HFF-Myc (cell line): ENCODE data around the gene NTM.

Experiments
- DNase-seq: peaks from one replicate; pipeline ENCODE4 v3.0.0-alpha.2; 2011; ENCODE audit warnings: low read depth; ENCODE audit errors: extremely low read depth
- H3K4me3 ChIP-seq: replicated peaks from 2 replicates; pipeline ENCODE4 v1.5.1; 2011; ENCODE audit warnings: low read depth, mild to moderate bottlenecking, control low read depth, low read length
- TF ChIP-seq, protein P1 (sequence below): IDR thresholded peaks from 2 replicates; pipeline ENCODE4 v1.5.1; 2012; ENCODE audit warnings: mild to moderate bottlenecking, low read depth, low read length, control low read depth; ENCODE audit errors: missing control alignments

The NTM gene

GRCh38 chr11:131546218-131546895 is 175.9 kb downstream of the NTM start:
- no peak overlapping the region for H3K4me3 ChIP-seq
- TF ChIP-seq, protein P1, sequence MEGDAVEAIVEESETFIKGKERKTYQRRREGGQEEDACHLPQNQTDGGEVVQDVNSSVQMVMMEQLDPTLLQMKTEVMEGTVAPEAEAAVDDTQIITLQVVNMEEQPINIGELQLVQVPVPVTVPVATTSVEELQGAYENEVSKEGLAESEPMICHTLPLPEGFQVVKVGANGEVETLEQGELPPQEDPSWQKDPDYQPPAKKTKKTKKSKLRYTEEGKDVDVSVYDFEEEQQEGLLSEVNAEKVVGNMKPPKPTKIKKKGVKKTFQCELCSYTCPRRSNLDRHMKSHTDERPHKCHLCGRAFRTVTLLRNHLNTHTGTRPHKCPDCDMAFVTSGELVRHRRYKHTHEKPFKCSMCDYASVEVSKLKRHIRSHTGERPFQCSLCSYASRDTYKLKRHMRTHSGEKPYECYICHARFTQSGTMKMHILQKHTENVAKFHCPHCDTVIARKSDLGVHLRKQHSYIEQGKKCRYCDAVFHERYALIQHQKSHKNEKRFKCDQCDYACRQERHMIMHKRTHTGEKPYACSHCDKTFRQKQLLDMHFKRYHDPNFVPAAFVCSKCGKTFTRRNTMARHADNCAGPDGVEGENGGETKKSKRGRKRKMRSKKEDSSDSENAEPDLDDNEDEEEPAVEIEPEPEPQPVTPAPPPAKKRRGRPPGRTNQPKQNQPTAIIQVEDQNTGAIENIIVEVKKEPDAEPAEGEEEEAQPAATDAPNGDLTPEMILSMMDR, result no peak
- DNase-seq, result no peak

- TF ChIP-seq, protein P1, result no peak
- no peak overlapping the region for H3K4me3 ChIP-seq
These were observed 178.7 kb downstream of the NTM start for GRCh38 chr11:131549099-131549498.

GRCh38 chr11:131549770-131550169 is 179.4 kb downstream of the NTM start:
- TF ChIP-seq, protein P1, result no peak
- H3K4me3 ChIP-seq, result no peak overlapping the region
- no peak for DNase-seq

More at GRCh38 chr11:131549099-131549498, 178.7 kb downstream of the NTM start:
- no peak for DNase-seq

- no peak overlapping the region for H3K4me3 ChIP-seq
- TF ChIP-seq, protein P1, result no peak
- no peak for DNase-seq
These were observed 189.9 kb downstream of the NTM start for GRCh38 chr11:131560287-131560686.

- H3K4me3 ChIP-seq, result no peak overlapping the region
- TF ChIP-seq, protein P1, result no peak
- no peak for DNase-seq
These were observed 191.1 kb downstream of the NTM start for GRCh38 chr11:131561501-131561900.

- DNase-seq, result no peak
- TF ChIP-seq, protein P1, result no peak
These were observed 191.6 kb downstream of the NTM start for GRCh38 chr11:131561972-131562371.

GRCh38 chr11:131568318-131568717 is 197.9 kb downstream of the NTM start:
- DNase-seq, result no peak
- TF ChIP-seq, protein P1, result no peak
- H3K4me3 ChIP-seq, result no peak overlapping the region

More at GRCh38 chr11:131561972-131562371, 191.6 kb downstream of the NTM start:
- no peak overlapping the region for H3K4me3 ChIP-seq
